CD4-positive, CD25-positive, alpha-beta regulatory T cell (primary cell): ENCODE results near the gene KCNAB3. TPM values are rescaled to one million over a fixed set of nuclear protein-coding genes. Genes with fewer than 3 reads are reported as not detected.
A peak's percentile ranks its signal among the peaks of the same experiment; 100 is the strongest.

Experiments
- ATAC-seq, 2 donors: fragments of 150-1000 bp; cut with Tn5 transposase; one replicate each; pipeline ENCODE4 v1.10.0; 2021; ENCODE audit warnings: low read depth in 2 of 2, moderate number of reproducible peaks in 2 of 2, moderate library complexity in 1 of 2
- DNase-seq, 3 donors: peaks; one replicate each; pipeline versions ENCODE4 v3.0.0 to v3.0.0-alpha.2; 2012 to 2022; ENCODE audit warnings: mixed read lengths in 1 of 3
- H3K27ac ChIP-seq: one replicate; pipeline ENCODE4 v1.7.0; 2013; ENCODE audit warnings: mild to moderate bottlenecking, low read length; ENCODE audit not compliant: insufficient read depth, poor library complexity, severe bottlenecking
- H3K27me3 ChIP-seq: one replicate; pipeline ENCODE4 v1.7.0; 2013; ENCODE audit warnings: low read length; ENCODE audit not compliant: control insufficient read depth, insufficient read depth
- H3K36me3 ChIP-seq: one replicate; pipeline ENCODE4 v1.7.0; 2013; ENCODE audit warnings: mild to moderate bottlenecking, low read length, moderate library complexity; ENCODE audit not compliant: control insufficient read depth, insufficient read depth
- H3K4me1 ChIP-seq: 2 replicates; pipeline ENCODE4 v1.7.0; 2013; ENCODE audit warnings: mild to moderate bottlenecking, low read length; ENCODE audit not compliant: insufficient read depth, control insufficient read depth, poor library complexity, severe bottlenecking
- H3K4me3 ChIP-seq: one replicate; pipeline ENCODE4 v1.7.0; 2013; ENCODE audit warnings: low read depth, mild to moderate bottlenecking, low read length, moderate library complexity
- H3K9me3 ChIP-seq, 2 experiments: 1 replicate in 1 of 2; 2 replicates in 1 of 2; pipeline ENCODE4 v1.7.0; 2013; ENCODE audit warnings: low read length in 2 of 2, mild to moderate bottlenecking in 1 of 2, moderate library complexity in 1 of 2; ENCODE audit not compliant: control insufficient read depth in 2 of 2
- H3K27ac Mint-ChIP-seq, 3 donors: one replicate each; pipeline ENCODE4 v1.8.0; 2020 to 2022; ENCODE audit warnings: mild to moderate bottlenecking in 3 of 3, mixed read lengths in 3 of 3, moderate library complexity in 2 of 3
- H3K27me3 Mint-ChIP-seq: one replicate; pipeline ENCODE4 v1.8.0; 2022; ENCODE audit warnings: mild to moderate bottlenecking, mixed read lengths
- H3K36me3 Mint-ChIP-seq: one replicate; pipeline ENCODE4 v1.8.0; 2020; ENCODE audit warnings: mixed read lengths
- H3K4me1 Mint-ChIP-seq, 4 donors: one replicate each; pipeline ENCODE4 v1.8.0; 2020 to 2022; ENCODE audit warnings: mixed read lengths in 4 of 4, mild to moderate bottlenecking in 1 of 4
- H3K4me3 Mint-ChIP-seq, 4 donors: one replicate each; pipeline ENCODE4 v1.8.0; 2020 to 2022; ENCODE audit warnings: mild to moderate bottlenecking in 4 of 4, mixed read lengths in 4 of 4, moderate library complexity in 3 of 4
- H3K9me3 Mint-ChIP-seq, 7 donors: one replicate each; pipeline ENCODE4 v1.8.0; 2020 to 2022; ENCODE audit warnings: mixed read lengths in 7 of 7, mild to moderate bottlenecking in 3 of 7, moderate library complexity in 2 of 7
- polyA plus RNA-seq, 4 donors: library from polyadenylated mRNA; unstranded; fragments of 300-500 nt; fragmentation: Illumina TruSeq; gene quantifications; one replicate each; pipeline ENCODE4 v1.2.3, GENCODE V29; 2021
- total RNA-seq: library from RNA; stranded (reverse); gene quantifications from one replicate; pipeline ENCODE4 v1.2.3, GENCODE V29; 2022

The KCNAB3 gene
- total and polyA plus RNA-seq, 5 donors from 2014 or later: 0.06 to 8.0 (median 0.21) TPM; not detected in 1

GRCh38 chr17:7910711-7911110, 18.9 kb downstream of the KCNAB3 start:
- no peak for DNase-seq
- no peaks in the 10 kb centered on the region for H3K27me3 ChIP-seq
- H3K9me3 ChIP-seq: no peaks in the 10 kb centered on the region
- peaks cover 62% of the 10 kb centered on the region for H3K36me3 ChIP-seq
- Mint-ChIP-seq H3K4me1 (peaks cover 9 to 33% (median 15%) of the 10 kb centered on the region in 4 donors), H3K9me3 (no peaks in the 10 kb centered on the region), H3K4me3 (no peak overlapping the region), H3K36me3 (peaks cover 35% of the 10 kb centered on the region), H3K27ac (peak overlapping the region in 1 of 3 donors; percentile 67), H3K27me3 (no peaks in the 10 kb centered on the region)
- ATAC-seq: no peak
- peaks cover 15% of the 10 kb centered on the region for H3K4me1 ChIP-seq
- H3K4me3 ChIP-seq: no peak overlapping the region
- no peak overlapping the region for H3K27ac ChIP-seq

- H3K4me3 ChIP-seq: no peak overlapping the region
- no peaks in the 10 kb centered on the region for H3K9me3 ChIP-seq
- H3K9me3 Mint-ChIP-seq: no peaks in the 10 kb centered on the region
- H3K27me3 ChIP-seq: no peaks in the 10 kb centered on the region
- peak overlapping the region in 2 of 3 donors; percentile 53 to 67 for H3K27ac Mint-ChIP-seq
- peaks cover 39% of the 10 kb centered on the region for H3K36me3 Mint-ChIP-seq
- H3K36me3 ChIP-seq: peaks cover 67% of the 10 kb centered on the region
- peaks cover 13% of the 10 kb centered on the region for H3K4me1 ChIP-seq
- peaks cover 9 to 29% (median 13%) of the 10 kb centered on the region in 4 donors for H3K4me1 Mint-ChIP-seq
- no peaks in the 10 kb centered on the region for H3K27me3 Mint-ChIP-seq
- no peak for ATAC-seq
- no peak overlapping the region for H3K27ac ChIP-seq
- DNase-seq: no peak
- H3K4me3 Mint-ChIP-seq: no peak overlapping the region
Observed at GRCh38 chr17:7910281-7910680, 19.4 kb downstream of the KCNAB3 start.

- Mint-ChIP-seq H3K27ac (no peak overlapping the region), H3K9me3 (no peaks in the 10 kb centered on the region), H3K4me3 (no peak overlapping the region), H3K27me3 (no peaks in the 10 kb centered on the region), H3K36me3 (peaks cover 50% of the 10 kb centered on the region), H3K4me1 (peaks cover 8 to 21% (median 9%) of the 10 kb centered on the region in 4 donors)
- Histone ChIP-seq H3K4me3 (no peak overlapping the region), H3K9me3 (no peaks in the 10 kb centered on the region), H3K36me3 (peaks cover 79% of the 10 kb centered on the region), H3K27ac (no peak overlapping the region), H3K4me1 (peaks cover 7% of the 10 kb centered on the region), H3K27me3 (no peaks in the 10 kb centered on the region)
- no peak for DNase-seq
- no peak for ATAC-seq
Observed at GRCh38 chr17:7909089-7909488, 20.6 kb downstream of the KCNAB3 start.

GRCh38 chr17:7903154-7904103, 26.2 kb downstream of the KCNAB3 start:
- ATAC-seq: no peak
- H3K27ac Mint-ChIP-seq: peak overlapping the region; percentile 34 to 84 (median 70)
- peaks cover 0 to 3% (median 1%) of the 10 kb centered on the region in 4 donors for H3K4me1 Mint-ChIP-seq
- H3K27me3 Mint-ChIP-seq: no peaks in the 10 kb centered on the region
- Histone ChIP-seq H3K4me1 (no peaks in the 10 kb centered on the region), H3K9me3 (no peaks in the 10 kb centered on the region), H3K4me3 (no peak overlapping the region), H3K36me3 (peaks cover 99% of the 10 kb centered on the region), H3K27me3 (no peaks in the 10 kb centered on the region), H3K27ac (no peak overlapping the region)
- H3K36me3 Mint-ChIP-seq: peaks cover 62% of the 10 kb centered on the region
- H3K4me3 Mint-ChIP-seq: no peak overlapping the region
- no peak for DNase-seq
- H3K9me3 Mint-ChIP-seq: no peaks in the 10 kb centered on the region

- peaks cover 62% of the 10 kb centered on the region for H3K36me3 Mint-ChIP-seq
- H3K9me3 ChIP-seq: no peaks in the 10 kb centered on the region
- DNase-seq (peak in 2 of 3 donors; percentile 39 to 41), ATAC-seq (peak in 1 of 2 donors; percentile 58)
- H3K4me1 ChIP-seq: no peaks in the 10 kb centered on the region
- H3K27ac Mint-ChIP-seq: peak overlapping the region; percentile 15 to 70 (median 38)
- no peak overlapping the region for H3K27ac ChIP-seq
- H3K4me3 Mint-ChIP-seq: peak overlapping the region in 1 of 4 donors; percentile 2
- H3K27me3 Mint-ChIP-seq: no peaks in the 10 kb centered on the region
- peaks cover 7 to 18% (median 12%) of the 10 kb centered on the region in 4 donors for H3K4me1 Mint-ChIP-seq
- H3K4me3 ChIP-seq: no peak overlapping the region
- peaks cover 94% of the 10 kb centered on the region for H3K36me3 ChIP-seq
- H3K27me3 ChIP-seq: no peaks in the 10 kb centered on the region
- no peaks in the 10 kb centered on the region for H3K9me3 Mint-ChIP-seq
Observed at GRCh38 chr17:7897773-7898172, 31.9 kb downstream of the KCNAB3 start.

GRCh38 chr17:7897090-7897489, 32.6 kb downstream of the KCNAB3 start:
- Histone ChIP-seq H3K36me3 (peaks cover 90% of the 10 kb centered on the region), H3K4me1 (no peaks in the 10 kb centered on the region), H3K27me3 (no peaks in the 10 kb centered on the region), H3K9me3 (no peaks in the 10 kb centered on the region), H3K4me3 (no peak overlapping the region), H3K27ac (no peak overlapping the region)
- Mint-ChIP-seq H3K27ac (peak overlapping the region in 2 of 3 donors; percentile 31 to 45), H3K4me3 (no peak overlapping the region), H3K9me3 (no peaks in the 10 kb centered on the region), H3K36me3 (peaks cover 59% of the 10 kb centered on the region), H3K27me3 (no peaks in the 10 kb centered on the region), H3K4me1 (peaks cover 7 to 18% (median 13%) of the 10 kb centered on the region in 4 donors)
- ATAC-seq (no peak), DNase-seq (no peak)

GRCh38 chr17:7894866-7895265, 34.8 kb downstream of the KCNAB3 start:
- peaks cover 7 to 28% (median 19%) of the 10 kb centered on the region in 4 donors for H3K4me1 Mint-ChIP-seq
- no peaks in the 10 kb centered on the region for H3K9me3 Mint-ChIP-seq
- no peaks in the 10 kb centered on the region for H3K27me3 ChIP-seq
- no peak overlapping the region for H3K4me3 Mint-ChIP-seq
- no peaks in the 10 kb centered on the region for H3K27me3 Mint-ChIP-seq
- peaks cover 58% of the 10 kb centered on the region for H3K36me3 Mint-ChIP-seq
- no peaks in the 10 kb centered on the region for H3K9me3 ChIP-seq
- H3K4me1 ChIP-seq: peaks cover 1% of the 10 kb centered on the region
- no peak overlapping the region for H3K27ac ChIP-seq
- H3K27ac Mint-ChIP-seq: peak overlapping the region in 2 of 3 donors; percentile 44 to 81
- peaks cover 88% of the 10 kb centered on the region for H3K36me3 ChIP-seq
- DNase-seq (no peak), ATAC-seq (no peak)
- no peak overlapping the region for H3K4me3 ChIP-seq
